Astrocyte (in vitro differentiated cells and primary cell): ENCODE results near the gene FCRL2. TPM values are rescaled to one million over a fixed set of nuclear protein-coding genes. Genes with fewer than 3 reads are reported as not detected.

Experiments used
- DNase-seq: peaks from one replicate; pipeline ENCODE4 v3.0.0-alpha.2; 2010; ENCODE audit warnings: low read depth
- FAIRE-seq: peaks from 2 replicates; lab custom pipeline; 2011; peaks lifted over from hg19 to GRCh38; lab: Jason Lieb, UNC
- H2AFZ ChIP-seq: 2 replicates; pipeline ENCODE4 v1.6.0; 2012; ENCODE audit warnings: low read depth, low read length, inconsistent platforms
- H3K27ac ChIP-seq: 2 replicates; pipeline ENCODE4 v1.5.1; 2011; ENCODE audit warnings: low read depth, low read length, inconsistent platforms
- H3K27me3 ChIP-seq: 2 replicates; pipeline ENCODE4 v1.6.0; 2011; ENCODE audit warnings: low read length, inconsistent platforms; ENCODE audit not compliant: insufficient read depth
- H3K36me3 ChIP-seq: 2 replicates; pipeline ENCODE4 v1.5.1; 2011; ENCODE audit warnings: low read length, inconsistent platforms; ENCODE audit not compliant: insufficient read depth
- H3K4me1 ChIP-seq: 2 replicates; pipeline ENCODE4 v1.5.1; 2011; ENCODE audit warnings: low read length, inconsistent platforms; ENCODE audit not compliant: insufficient read depth
- H3K4me2 ChIP-seq: 2 replicates; pipeline ENCODE4 v1.6.0; 2012; ENCODE audit warnings: low read length, inconsistent platforms
- H3K4me3 ChIP-seq: 2 replicates; pipeline ENCODE4 v1.5.1; 2011; ENCODE audit warnings: low read depth, mild to moderate bottlenecking, low read length, inconsistent platforms; ENCODE audit not compliant: insufficient read depth
- H3K79me2 ChIP-seq: 2 replicates; pipeline ENCODE4 v1.6.0; 2012; ENCODE audit warnings: mild to moderate bottlenecking, low read length, inconsistent platforms; ENCODE audit not compliant: insufficient read depth
- H3K9ac ChIP-seq: 2 replicates; pipeline ENCODE4 v1.6.0; 2012; ENCODE audit warnings: mild to moderate bottlenecking, low read length, inconsistent platforms
- H3K9me3 ChIP-seq: 2 replicates; pipeline ENCODE4 v1.5.1; 2012; ENCODE audit warnings: low read depth, mild to moderate bottlenecking, low read length, inconsistent platforms; ENCODE audit not compliant: insufficient read depth
- H4K20me1 ChIP-seq: 2 replicates; pipeline ENCODE4 v1.6.0; 2012; ENCODE audit warnings: low read length, inconsistent platforms; ENCODE audit not compliant: insufficient read depth
- H3K27ac Mint-ChIP-seq: one replicate; pipeline ENCODE4 v1.8.0; 2021; ENCODE audit warnings: mild to moderate bottlenecking, mixed read lengths; ENCODE audit not compliant: unreplicated experiment
- H3K27me3 Mint-ChIP-seq: one replicate; pipeline ENCODE4 v1.8.0; 2021; ENCODE audit warnings: low read depth, mixed read lengths; ENCODE audit not compliant: unreplicated experiment
- H3K36me3 Mint-ChIP-seq: one replicate; pipeline ENCODE4 v1.8.0; 2021; ENCODE audit warnings: low read depth, mixed read lengths; ENCODE audit not compliant: unreplicated experiment
- H3K4me1 Mint-ChIP-seq: one replicate; pipeline ENCODE4 v1.8.0; 2021; ENCODE audit warnings: low read depth, mixed read lengths; ENCODE audit not compliant: unreplicated experiment
- H3K4me3 Mint-ChIP-seq: one replicate; pipeline ENCODE4 v1.8.0; 2021; ENCODE audit warnings: mild to moderate bottlenecking, moderate library complexity, mixed read lengths; ENCODE audit not compliant: unreplicated experiment
- H3K9me3 Mint-ChIP-seq: one replicate; pipeline ENCODE4 v1.8.0; 2021; ENCODE audit warnings: mild to moderate bottlenecking, mixed read lengths; ENCODE audit not compliant: unreplicated experiment
- EZH2 ChIP-seq: IDR thresholded peaks from 2 replicates; pipeline ENCODE4 v1.6.1; 2012; ENCODE audit warnings: mild to moderate bottlenecking, low read length, inconsistent platforms; ENCODE audit not compliant: insufficient read depth
- total RNA-seq: library from RNA; stranded (reverse); gene quantifications from 2 replicates; pipeline ENCODE4 v1.2.1, GENCODE V29; 2021
- TF ChIP-seq, protein P1 (sequence below): IDR thresholded peaks from 2 replicates; pipeline ENCODE4 v1.5.1; 2011; ENCODE audit warnings: low read depth, mild to moderate bottlenecking, inconsistent platforms, low read length, moderate library complexity; ENCODE audit not compliant: insufficient read depth

Gene FCRL2
- total RNA-seq, 1 donor from 2014 or later = not detected

- Histone ChIP-seq H3K27ac (no peak overlapping the region), H3K36me3 (no peaks in the 10 kb centered on the region), H4K20me1 (no peaks in the 10 kb centered on the region), H3K9me3 (no peaks in the 10 kb centered on the region), H3K27me3 (no peaks in the 10 kb centered on the region), H3K79me2 (no peaks in the 10 kb centered on the region), H3K4me2 (no peak overlapping the region), H2AFZ (no peak overlapping the region), H3K4me1 (no peaks in the 10 kb centered on the region), H3K9ac (no peak overlapping the region), H3K4me3 (no peak overlapping the region)
- Mint-ChIP-seq H3K27me3 (peaks cover 30% of the 10 kb centered on the region), H3K36me3 (no peaks in the 10 kb centered on the region), H3K27ac (no peak overlapping the region), H3K4me3 (no peak overlapping the region), H3K9me3 (peaks cover 1% of the 10 kb centered on the region), H3K4me1 (peaks cover 4% of the 10 kb centered on the region)
- FAIRE-seq (no peak), DNase-seq (no peak)
- TF ChIP-seq, protein P1, sequence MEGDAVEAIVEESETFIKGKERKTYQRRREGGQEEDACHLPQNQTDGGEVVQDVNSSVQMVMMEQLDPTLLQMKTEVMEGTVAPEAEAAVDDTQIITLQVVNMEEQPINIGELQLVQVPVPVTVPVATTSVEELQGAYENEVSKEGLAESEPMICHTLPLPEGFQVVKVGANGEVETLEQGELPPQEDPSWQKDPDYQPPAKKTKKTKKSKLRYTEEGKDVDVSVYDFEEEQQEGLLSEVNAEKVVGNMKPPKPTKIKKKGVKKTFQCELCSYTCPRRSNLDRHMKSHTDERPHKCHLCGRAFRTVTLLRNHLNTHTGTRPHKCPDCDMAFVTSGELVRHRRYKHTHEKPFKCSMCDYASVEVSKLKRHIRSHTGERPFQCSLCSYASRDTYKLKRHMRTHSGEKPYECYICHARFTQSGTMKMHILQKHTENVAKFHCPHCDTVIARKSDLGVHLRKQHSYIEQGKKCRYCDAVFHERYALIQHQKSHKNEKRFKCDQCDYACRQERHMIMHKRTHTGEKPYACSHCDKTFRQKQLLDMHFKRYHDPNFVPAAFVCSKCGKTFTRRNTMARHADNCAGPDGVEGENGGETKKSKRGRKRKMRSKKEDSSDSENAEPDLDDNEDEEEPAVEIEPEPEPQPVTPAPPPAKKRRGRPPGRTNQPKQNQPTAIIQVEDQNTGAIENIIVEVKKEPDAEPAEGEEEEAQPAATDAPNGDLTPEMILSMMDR = no peak
- no peak for TF ChIP-seq EZH2
Observed at GRCh38 chr1:157803851-157804250, 26.9 kb upstream of the FCRL2 start.

DNA sequence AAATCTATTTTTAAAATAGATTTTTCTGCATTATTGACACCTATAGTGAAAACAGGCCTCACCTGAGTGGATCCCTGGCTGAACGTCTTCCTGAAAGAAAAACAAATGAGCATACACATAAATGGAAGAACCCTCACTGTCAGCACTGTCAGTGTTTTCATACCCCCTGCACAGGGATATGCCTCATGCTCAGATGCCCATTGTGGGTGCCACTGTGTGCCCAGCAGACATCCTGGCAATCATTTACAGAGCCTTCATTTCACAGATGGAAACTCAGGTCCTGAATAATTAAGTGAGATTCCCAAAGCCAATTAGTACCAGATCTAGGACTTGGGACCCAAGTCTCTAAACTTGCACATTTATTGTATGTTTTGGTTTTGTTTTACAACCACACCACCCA, 23.1 kb upstream of the FCRL2 start:
- H3K4me1 Mint-ChIP-seq = no peaks in the 10 kb centered on the region
- Histone ChIP-seq H2AFZ (no peak overlapping the region), H3K36me3 (no peaks in the 10 kb centered on the region), H3K4me2 (no peak overlapping the region), H3K4me1 (no peaks in the 10 kb centered on the region), H3K4me3 (no peak overlapping the region), H3K9me3 (no peaks in the 10 kb centered on the region), H4K20me1 (no peaks in the 10 kb centered on the region), H3K9ac (no peak overlapping the region), H3K27ac (no peak overlapping the region), H3K27me3 (no peaks in the 10 kb centered on the region), H3K79me2 (no peaks in the 10 kb centered on the region)
- H3K27ac Mint-ChIP-seq = no peak overlapping the region
- TF ChIP-seq, protein P1 = no peak
- no peak for TF ChIP-seq EZH2
- H3K4me3 Mint-ChIP-seq = no peak overlapping the region
- H3K27me3 Mint-ChIP-seq = peaks cover 10% of the 10 kb centered on the region
- H3K9me3 Mint-ChIP-seq = peaks cover 1% of the 10 kb centered on the region
- H3K36me3 Mint-ChIP-seq = no peaks in the 10 kb centered on the region
- FAIRE-seq = no peak
- no peak for DNase-seq

- Histone ChIP-seq H3K79me2 (no peaks in the 10 kb centered on the region), H3K36me3 (no peaks in the 10 kb centered on the region), H3K4me2 (no peak overlapping the region), H4K20me1 (no peaks in the 10 kb centered on the region), H3K4me3 (no peak overlapping the region), H3K27me3 (no peaks in the 10 kb centered on the region), H3K4me1 (no peaks in the 10 kb centered on the region), H3K27ac (no peak overlapping the region), H2AFZ (no peak overlapping the region), H3K9ac (no peak overlapping the region), H3K9me3 (no peaks in the 10 kb centered on the region)
- FAIRE-seq = no peak
- Mint-ChIP-seq H3K36me3 (no peaks in the 10 kb centered on the region), H3K4me1 (no peaks in the 10 kb centered on the region), H3K27me3 (peaks cover 5% of the 10 kb centered on the region), H3K4me3 (no peak overlapping the region), H3K27ac (no peak overlapping the region), H3K9me3 (peaks cover 3% of the 10 kb centered on the region)
- no peak for DNase-seq
- TF ChIP-seq, protein P1 = no peak
- TF ChIP-seq EZH2 = no peak
Observed at GRCh38 chr1:157798211-157798610, 21.3 kb upstream of the FCRL2 start.
